Measurements from ENCODE around the gene PHLDA1.

DNA sequence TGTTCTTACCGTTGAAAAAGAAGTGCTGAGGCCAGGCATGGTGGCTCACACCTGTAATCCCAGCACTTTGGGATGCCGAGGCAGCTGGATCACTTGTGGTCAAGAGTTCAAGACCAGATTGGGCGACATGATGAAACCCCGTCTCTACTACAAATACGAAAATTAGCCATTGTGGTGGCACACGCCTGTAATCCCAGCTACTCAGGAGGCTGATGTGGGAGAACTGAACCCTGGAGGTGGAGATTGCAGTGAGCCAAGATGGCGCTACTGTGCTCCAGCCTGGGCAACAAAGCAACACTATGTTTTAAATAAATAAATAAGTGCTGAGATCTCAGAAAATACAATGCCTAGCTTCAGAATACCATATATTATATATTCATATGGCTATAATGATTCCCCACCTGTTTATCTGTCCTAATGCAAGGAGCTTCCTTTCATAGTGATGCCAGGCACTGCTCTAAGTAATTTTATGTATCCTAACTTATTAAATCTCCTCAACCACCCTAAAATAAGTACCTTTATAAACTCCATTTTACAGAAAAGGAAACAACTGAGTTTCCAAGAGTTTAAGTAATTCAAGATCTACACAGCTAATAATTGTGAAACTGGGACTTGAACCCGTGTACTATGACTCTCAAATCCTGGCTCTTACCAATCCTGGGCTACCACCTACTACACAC, 7.3 kb downstream of the PHLDA1 start:
- TF ChIP-seq, protein P1, sequence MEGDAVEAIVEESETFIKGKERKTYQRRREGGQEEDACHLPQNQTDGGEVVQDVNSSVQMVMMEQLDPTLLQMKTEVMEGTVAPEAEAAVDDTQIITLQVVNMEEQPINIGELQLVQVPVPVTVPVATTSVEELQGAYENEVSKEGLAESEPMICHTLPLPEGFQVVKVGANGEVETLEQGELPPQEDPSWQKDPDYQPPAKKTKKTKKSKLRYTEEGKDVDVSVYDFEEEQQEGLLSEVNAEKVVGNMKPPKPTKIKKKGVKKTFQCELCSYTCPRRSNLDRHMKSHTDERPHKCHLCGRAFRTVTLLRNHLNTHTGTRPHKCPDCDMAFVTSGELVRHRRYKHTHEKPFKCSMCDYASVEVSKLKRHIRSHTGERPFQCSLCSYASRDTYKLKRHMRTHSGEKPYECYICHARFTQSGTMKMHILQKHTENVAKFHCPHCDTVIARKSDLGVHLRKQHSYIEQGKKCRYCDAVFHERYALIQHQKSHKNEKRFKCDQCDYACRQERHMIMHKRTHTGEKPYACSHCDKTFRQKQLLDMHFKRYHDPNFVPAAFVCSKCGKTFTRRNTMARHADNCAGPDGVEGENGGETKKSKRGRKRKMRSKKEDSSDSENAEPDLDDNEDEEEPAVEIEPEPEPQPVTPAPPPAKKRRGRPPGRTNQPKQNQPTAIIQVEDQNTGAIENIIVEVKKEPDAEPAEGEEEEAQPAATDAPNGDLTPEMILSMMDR (IDR thresholded peaks at IDR 0.05; ENCODE audit: low read length): no peak
- TF ChIP-seq EZH2 (IDR thresholded peaks at IDR 0.05; ENCODE audit: borderline replicate concordance, low read length): no peak

Data from OCI-LY1 (cell line).